IMR-90 (cell line): ENCODE results near the gene PKHD1. TPM values are rescaled to one million over a fixed set of nuclear protein-coding genes. Genes with fewer than 3 reads are reported as not detected.

Source experiments
- ATAC-seq: fragments of 200-7000 bp; cut with Tn5 transposase; 2 replicates; pipeline ENCODE4 v1.9.1; 2020; ENCODE audit warnings: low read depth, mild to moderate bottlenecking, moderate library complexity
- BruUV-seq: library from RNA; stranded (reverse); fragments of 400-500 nt; replicated peaks from 2 replicates; lab custom pipeline; 2021; lab: Mats Ljungman, UMichigan
- CTCF ChIA-PET: fragments of 300-600 bp; formaldehyde crosslinking; extraction: SDS; loops from one replicate; lab custom pipeline; 2021; ENCODE audit warnings: antibody characterized with exemption; lab: Yijun Ruan, JAX
- POLR2A ChIA-PET: fragments of 300-600 bp; sonication (Branson Sonifier 250); formaldehyde crosslinking; loops from one replicate; lab custom pipeline; 2022; ENCODE audit warnings: antibody characterized with exemption; ENCODE audit not compliant: unreplicated experiment; lab: Charles Lee
- DNase-seq: peaks from one replicate; pipeline ENCODE4 v3.0.0; 2013
- H2AFZ ChIP-seq: replicated peaks from 2 replicates; pipeline ENCODE3; 2013; ENCODE audit warnings: low read length, mild to moderate bottlenecking; ENCODE audit not compliant: poor library complexity
- H2AK5ac ChIP-seq: 2 replicates; pipeline ENCODE4 v1.6.1; 2013; ENCODE audit warnings: low read depth, low read length, inconsistent platforms
- H2AK9ac ChIP-seq: replicated peaks from 2 replicates; pipeline ENCODE3; 2013; ENCODE audit warnings: mild to moderate bottlenecking, low read depth, low read length, moderate library complexity; ENCODE audit not compliant: poor library complexity
- H2BK120ac ChIP-seq: 2 replicates; pipeline ENCODE4 v1.6.1; 2013; ENCODE audit warnings: low read depth, low read length, inconsistent platforms
- H2BK15ac ChIP-seq: 3 replicates; pipeline ENCODE4 v1.6.1; 2013; ENCODE audit warnings: low read depth, low read length, inconsistent platforms
- H2BK20ac ChIP-seq: 2 replicates; pipeline ENCODE4 v1.6.1; 2013; ENCODE audit warnings: low read depth, mild to moderate bottlenecking, inconsistent platforms, low read length, moderate library complexity
- H2BK5ac ChIP-seq: 2 replicates; pipeline ENCODE4 v1.6.1; 2013; ENCODE audit warnings: mild to moderate bottlenecking, low read depth, low read length, inconsistent platforms; ENCODE audit not compliant: poor library complexity, severe bottlenecking
- H3K14ac ChIP-seq: replicated peaks from 2 replicates; pipeline ENCODE4 v1.6.1; 2013; ENCODE audit warnings: low read depth, low read length, inconsistent platforms
- H3K18ac ChIP-seq: 2 replicates; pipeline ENCODE4 v1.6.1; 2013; ENCODE audit warnings: low read depth, low read length, control low read depth
- H3K23ac ChIP-seq: 2 replicates; pipeline ENCODE4 v1.6.1; 2013; ENCODE audit warnings: low read depth, low read length, inconsistent platforms
- H3K27ac ChIP-seq: 2 replicates; pipeline ENCODE4 v1.5.1; 2013; ENCODE audit warnings: mild to moderate bottlenecking, control low read depth, low read length; ENCODE audit not compliant: insufficient read depth
- H3K27me3 ChIP-seq: 2 replicates; pipeline ENCODE4 v1.6.1; 2013; ENCODE audit warnings: low read length; ENCODE audit not compliant: control insufficient read depth, insufficient read depth
- H3K36me3 ChIP-seq: 2 replicates; pipeline ENCODE4 v1.6.1; 2013; ENCODE audit warnings: low read length, mixed read lengths; ENCODE audit not compliant: control insufficient read depth, insufficient read depth
- H3K4ac ChIP-seq: 2 replicates; pipeline ENCODE4 v1.6.1; 2013; ENCODE audit warnings: low read depth, low read length, inconsistent platforms
- H3K4me1 ChIP-seq: 2 replicates; pipeline ENCODE4 v1.6.1; 2013; ENCODE audit warnings: low read length, mixed read lengths; ENCODE audit not compliant: control insufficient read depth, insufficient read depth
- H3K4me2 ChIP-seq: 2 replicates; pipeline ENCODE4 v1.6.1; 2013; ENCODE audit warnings: low read depth, mild to moderate bottlenecking, control low read depth, low read length, moderate library complexity
- H3K4me3 ChIP-seq: 2 replicates; pipeline ENCODE4 v1.5.1; 2013; ENCODE audit warnings: low read depth, mild to moderate bottlenecking, control low read depth, low read length, moderate library complexity; ENCODE audit not compliant: insufficient read depth
- H3K56ac ChIP-seq: 2 replicates; pipeline ENCODE4 v1.6.1; 2013; ENCODE audit warnings: low read length, inconsistent platforms; ENCODE audit not compliant: insufficient read depth; ENCODE audit errors: extremely low read depth
- H3K79me1 ChIP-seq, 2 experiments: 2 replicates each; pipeline ENCODE4 v1.6.1; 2013; ENCODE audit warnings: low read length in 2 of 2, inconsistent platforms in 1 of 2, low read depth in 1 of 2
- H3K9ac ChIP-seq: 2 replicates; pipeline ENCODE4 v1.6.1; 2013; ENCODE audit warnings: low read depth, low read length, control low read depth
- H3K9me1 ChIP-seq: 2 replicates; pipeline ENCODE4 v1.6.1; 2013; ENCODE audit warnings: low read length, inconsistent platforms; ENCODE audit not compliant: insufficient read depth
- H3K9me3 ChIP-seq: 2 replicates; pipeline ENCODE4 v1.6.1; 2013; ENCODE audit warnings: low read length; ENCODE audit not compliant: control insufficient read depth, insufficient read depth
- H4K20me1 ChIP-seq: 2 replicates; pipeline ENCODE4 v1.6.1; 2013; ENCODE audit warnings: low read length, inconsistent platforms; ENCODE audit not compliant: insufficient read depth
- H4K5ac ChIP-seq: 2 replicates; pipeline ENCODE4 v1.6.1; 2013; ENCODE audit warnings: mild to moderate bottlenecking, low read depth, low read length, control low read depth
- H4K8ac ChIP-seq, 2 experiments: 2 replicates each; pipeline ENCODE4 v1.6.1; 2013; ENCODE audit warnings: low read depth in 2 of 2, low read length in 2 of 2, control low read depth in 1 of 2, inconsistent platforms in 1 of 2
- H4K91ac ChIP-seq: 2 replicates; pipeline ENCODE4 v1.6.1; 2013; ENCODE audit warnings: low read depth, low read length, inconsistent platforms; ENCODE audit not compliant: insufficient read depth
- BHLHE40 ChIP-seq: fragments of 150-350 bp; IDR thresholded peaks from 2 replicates; pipeline ENCODE4 v1.6.1; 2016; ENCODE audit warnings: mild to moderate bottlenecking, low read depth, low read length
- CEBPB ChIP-seq: IDR thresholded peaks from 2 replicates; pipeline ENCODE4 v1.6.1; 2012; ENCODE audit warnings: low read depth, low read length, improper control_type of control experiment
- CHD1 ChIP-seq: IDR thresholded peaks from 2 replicates; pipeline ENCODE4 v1.6.1; 2012; ENCODE audit warnings: low read depth, low read length, improper control_type of control experiment
- CTCF ChIP-seq: conservative IDR thresholded peaks from 2 replicates; pipeline ENCODE4 v1.5.1; 2012; ENCODE audit warnings: mild to moderate bottlenecking, low read depth, low read length, improper control_type of control experiment
- ELK1 ChIP-seq: fragments of 150-350 bp; IDR thresholded peaks from 2 replicates; pipeline ENCODE4 v1.6.1; 2016; ENCODE audit warnings: low read depth, mild to moderate bottlenecking, low read length, moderate library complexity, borderline replicate concordance
- FOS ChIP-seq: fragments of 150-350 bp; IDR thresholded peaks from 2 replicates; pipeline ENCODE4 v1.6.1; 2016; ENCODE audit warnings: low read depth, low read length
- MAFK ChIP-seq: IDR thresholded peaks from 2 replicates; pipeline ENCODE4 v1.6.1; 2012; ENCODE audit warnings: low read depth, low read length, improper control_type of control experiment
- MAZ ChIP-seq: IDR thresholded peaks from 2 replicates; pipeline ENCODE4 v1.6.1; 2012; ENCODE audit warnings: low read depth, mild to moderate bottlenecking, low read length, improper control_type of control experiment, moderate library complexity, borderline replicate concordance
- MXI1 ChIP-seq: IDR thresholded peaks from 2 replicates; pipeline ENCODE4 v1.6.1; 2012; ENCODE audit warnings: low read depth, mild to moderate bottlenecking, low read length, moderate library complexity, borderline replicate concordance
- NFE2L2 ChIP-seq: fragments of 150-350 bp; IDR thresholded peaks from 2 replicates; pipeline ENCODE4 v1.6.1; 2016; ENCODE audit warnings: low read depth, mild to moderate bottlenecking, low read length
- POLR2A ChIP-seq: IDR thresholded peaks from 2 replicates; pipeline ENCODE4 v1.6.1; 2012; ENCODE audit warnings: mild to moderate bottlenecking, low read depth, low read length
- RAD21 ChIP-seq: IDR thresholded peaks from 2 replicates; pipeline ENCODE4 v1.6.1; 2012; ENCODE audit warnings: low read length, improper control_type of control experiment
- RCOR1 ChIP-seq: IDR thresholded peaks from 2 replicates; pipeline ENCODE4 v1.6.1; 2012; ENCODE audit warnings: mild to moderate bottlenecking, low read length, improper control_type of control experiment; ENCODE audit not compliant: insufficient replicate concordance
- RFX5 ChIP-seq: IDR thresholded peaks from 2 replicates; pipeline ENCODE4 v1.8.0; 2012; ENCODE audit warnings: low read depth, mild to moderate bottlenecking, low read length, moderate library complexity
- SMC3 ChIP-seq: fragments of 150-350 bp; IDR thresholded peaks from 2 replicates; pipeline ENCODE4 v1.6.1; 2016; ENCODE audit warnings: low read depth, mild to moderate bottlenecking, antibody characterized with exemption, low read length, moderate library complexity
- WGBS, 2 experiments: methylation state at CpG; one replicate each; pipeline versions ENCODE4 v1.1.5 to v1.1.7; 2013; ENCODE audit warnings: missing lambda C conversion rate in 2 of 2; ENCODE audit not compliant: insufficient read length in 1 of 2; ENCODE audit errors: extremely low coverage in 2 of 2; 5-methylcytosine and 5-hydroxymethylcytosine counted together
- dilution Hi-C: fragments of 300-500 bp; cut with HindIII; formaldehyde crosslinking; loops from one replicate; pipeline ENCODE4 v1.14.3; 2018; ENCODE audit warnings: low sequenced_read_pairs; ENCODE audit not compliant: unreplicated experiment
- in situ Hi-C: fragments of 300-500 bp; cut with MboI; formaldehyde crosslinking; loops from 3 replicates; pipeline ENCODE4 v1.14.3; 2019; ENCODE audit warnings: low sequenced_read_pairs, inconsistent platforms, mixed read lengths
- intact Hi-C: fragments of 100-400 bp; cut with micrococcal nuclease; formaldehyde crosslinking; loops from 2 replicates; pipeline ENCODE4 v1.10.0; 2022
- polyA plus RNA-seq, 3 experiments: library from polyadenylated mRNA; depleted of rRNA; stranded (reverse); fragments of >200 nt; gene quantifications; 2 replicates each; pipeline ENCODE4 v1.2.3, GENCODE V29; 2012; ENCODE audit warnings: low replicate concordance in 1 of 3
- total RNA-seq: library from RNA; depleted of rRNA; stranded (reverse); fragments of >200 nt; gene quantifications from 2 replicates; pipeline ENCODE4 v1.2.3, GENCODE V29; 2012
- TF ChIP-seq, protein P1 (sequence below): fragments of 150-350 bp; IDR thresholded peaks from 2 replicates; pipeline ENCODE4 v1.6.1; 2017; ENCODE audit warnings: mild to moderate bottlenecking, antibody characterized with exemption, low read length, low read depth

PKHD1 gene
- total and polyA plus RNA-seq, 2 of the 4 experiments (the other 2 are of a cell fraction), result not detected

DNA sequence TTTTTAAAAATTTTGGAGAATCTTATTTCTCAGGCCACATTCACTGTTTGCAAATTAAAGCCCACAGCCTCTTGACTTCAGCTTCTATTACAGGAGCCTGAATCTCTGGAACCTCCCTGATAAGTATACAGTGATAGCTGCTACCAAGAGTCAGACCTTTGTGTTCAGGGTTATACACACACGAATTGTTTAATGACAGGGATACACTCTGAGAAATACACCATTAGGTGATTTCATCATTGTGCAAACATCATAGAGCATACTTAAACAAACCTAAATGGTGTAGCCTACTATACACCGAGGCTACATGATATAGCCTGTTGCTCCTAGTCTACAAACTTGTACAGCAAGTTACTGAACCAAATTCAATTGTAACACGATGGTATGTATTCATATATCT lies 473.9 kb downstream of the PKHD1 start:
- no peak overlapping the region for H2BK120ac ChIP-seq
- intact Hi-C loops (no loop called here), in situ Hi-C loops (no loop called here), dilution Hi-C loops (no loop called here)
- no peaks in the 10 kb centered on the region for H4K20me1 ChIP-seq
- no peaks in the 10 kb centered on the region for H3K9me1 ChIP-seq
- no peak overlapping the region for H3K56ac ChIP-seq
- no peak overlapping the region for H2BK20ac ChIP-seq
- H3K18ac ChIP-seq, result no peak overlapping the region
- H3K4me1 ChIP-seq, result no peaks in the 10 kb centered on the region
- TF ChIP-seq ELK1 (no peak), RAD21 (no peak), FOS (no peak), NFE2L2 (no peak), RFX5 (no peak), MXI1 (no peak), POLR2A (no peak), CTCF (no peak), CHD1 (no peak), MAZ (no peak), RCOR1 (no peak), BHLHE40 (no peak), CEBPB (no peak), SMC3 (no peak), MAFK (no peak)
- TF ChIP-seq, protein P1, sequence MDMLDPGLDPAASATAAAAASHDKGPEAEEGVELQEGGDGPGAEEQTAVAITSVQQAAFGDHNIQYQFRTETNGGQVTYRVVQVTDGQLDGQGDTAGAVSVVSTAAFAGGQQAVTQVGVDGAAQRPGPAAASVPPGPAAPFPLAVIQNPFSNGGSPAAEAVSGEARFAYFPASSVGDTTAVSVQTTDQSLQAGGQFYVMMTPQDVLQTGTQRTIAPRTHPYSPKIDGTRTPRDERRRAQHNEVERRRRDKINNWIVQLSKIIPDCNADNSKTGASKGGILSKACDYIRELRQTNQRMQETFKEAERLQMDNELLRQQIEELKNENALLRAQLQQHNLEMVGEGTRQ, result no peak
- H4K5ac ChIP-seq, result no peak overlapping the region
- no peak overlapping the region for H3K4me3 ChIP-seq
- H3K27me3 ChIP-seq, result no peaks in the 10 kb centered on the region
- H2AK5ac ChIP-seq, result no peak overlapping the region
- POLR2A ChIA-PET, result no interaction called here
- H3K14ac ChIP-seq, result no peak overlapping the region
- 14% methylated on average over 1 of the region's 3 CpGs; no CpG with 5 or more reads in 1 of the 2 experiments for WGBS, 2 experiments
- no peak overlapping the region for H3K23ac ChIP-seq
- H3K27ac ChIP-seq, result no peak overlapping the region
- no peak overlapping the region for H2BK5ac ChIP-seq
- H4K8ac ChIP-seq, result no peak overlapping the region
- no peak overlapping the region for H3K9ac ChIP-seq
- no peak overlapping the region for H2AK9ac ChIP-seq
- H2AFZ ChIP-seq, result no peak overlapping the region
- H3K9me3 ChIP-seq, result no peaks in the 10 kb centered on the region; the same call in 1 of the 2 replicates
- no peak overlapping the region for H3K4ac ChIP-seq
- no peaks in the 10 kb centered on the region for H3K79me1 ChIP-seq
- H3K36me3 ChIP-seq, result no peaks in the 10 kb centered on the region
- H3K4me2 ChIP-seq, result no peak overlapping the region
- no peak overlapping the region for H4K91ac ChIP-seq
- no peak for DNase-seq
- CTCF ChIA-PET, result no interaction called here
- no peak for ATAC-seq
- H2BK15ac ChIP-seq, result no peak overlapping the region
- BruUV-seq, result no TSS peak
